Type B pancreatic cell (in vitro differentiated cells): ENCODE results near the gene ZNF135. TPM values are rescaled to one million over a fixed set of nuclear protein-coding genes. Genes with fewer than 3 reads are reported as not detected.
A peak's percentile ranks its signal among the peaks of the same experiment; 100 is the strongest.

Source experiments
- DNase-seq: peaks from one replicate; pipeline ENCODE4 v3.0.0; 2021; ENCODE audit warnings: mixed read lengths; ENCODE audit not compliant: unreplicated experiment; ENCODE audit errors: extremely low spot score
- H3K27ac Mint-ChIP-seq: 2 replicates; pipeline ENCODE4 v1.8.0; 2021; ENCODE audit warnings: mild to moderate bottlenecking, mixed read lengths
- H3K27me3 Mint-ChIP-seq: 2 replicates; pipeline ENCODE4 v1.8.0; 2021; ENCODE audit warnings: mixed read lengths
- H3K36me3 Mint-ChIP-seq: 2 replicates; pipeline ENCODE4 v1.8.0; 2021; ENCODE audit warnings: mixed read lengths
- H3K4me1 Mint-ChIP-seq: one replicate; pipeline ENCODE4 v1.8.0; 2021; ENCODE audit warnings: mixed read lengths; ENCODE audit not compliant: unreplicated experiment
- H3K4me3 Mint-ChIP-seq: 2 replicates; pipeline ENCODE4 v1.8.0; 2021; ENCODE audit warnings: mild to moderate bottlenecking, mixed read lengths
- H3K9me3 Mint-ChIP-seq: 2 replicates; pipeline ENCODE4 v1.8.0; 2021; ENCODE audit warnings: mixed read lengths
- long read RNA-seq: library from polyadenylated mRNA; unstranded; transcript quantifications from one replicate; pipeline ENCODE4 v2.0.0, GENCODE V29; 2020
- total RNA-seq: library from RNA; stranded (reverse); gene quantifications from 2 replicates; pipeline ENCODE4 v1.2.1, GENCODE V29; 2021; ENCODE audit warnings: low replicate concordance
- TF ChIP-seq, protein P1 (sequence below): fragments of 200-600 bp; sonication (generic); conservative IDR thresholded peaks from 2 replicates; pipeline ENCODE4 v1.5.0; 2021; ENCODE audit warnings: antibody characterized with exemption, mild to moderate bottlenecking

The ZNF135 gene
- total RNA-seq, result 12.0 and 13.1 TPM in 2 replicates
- long read RNA-seq, partial matches to known transcripts, result 19 of 38 reads
- long read RNA-seq, other reads (novel, unspliced or antisense), result 9 of 38 reads

DNA sequence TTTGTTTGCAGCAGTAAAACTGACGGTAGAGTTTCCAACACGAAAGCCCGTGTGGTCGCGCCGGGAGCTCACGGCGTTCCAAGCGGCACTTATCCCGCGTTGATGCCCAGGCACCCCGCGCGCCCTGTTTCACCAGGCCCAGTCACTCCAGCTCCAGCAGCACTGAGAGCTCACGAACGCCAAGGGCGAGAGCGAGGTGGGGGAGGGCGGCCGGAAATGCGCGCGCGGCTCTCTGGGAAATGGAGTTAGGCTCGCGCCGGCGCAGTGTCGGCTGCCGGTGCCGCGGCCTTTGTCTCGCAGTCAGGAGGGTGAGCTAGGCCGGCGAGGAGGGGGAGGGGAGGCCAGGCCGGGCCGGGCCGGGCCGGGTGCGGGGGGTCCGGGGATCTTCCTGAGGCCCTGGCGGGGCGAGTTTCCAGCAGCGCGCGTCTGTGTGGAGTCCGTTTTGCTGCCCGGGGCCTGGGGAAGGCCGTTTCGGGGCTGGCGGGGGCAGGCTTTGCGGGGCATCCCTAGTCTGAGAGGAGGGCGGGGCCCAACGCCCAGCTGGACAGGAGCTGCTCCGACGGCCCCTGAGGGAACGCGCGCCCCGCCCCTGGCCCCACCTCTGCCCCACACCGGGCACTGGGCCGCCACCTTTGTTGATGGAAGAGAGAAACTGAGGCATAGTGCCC is at the start of gene ZNF135:
TSS of gene ZNF135 (plus strand) at position 280 of the 668 bp plus-strand sequence. CDS start 721 bp downstream, outside the sequence.
- peaks cover 14% of the 10 kb centered on the region for H3K9me3 Mint-ChIP-seq
- peak within 1 kb of the TSS; percentile 97 for H3K27ac Mint-ChIP-seq
- H3K36me3 Mint-ChIP-seq, result peaks cover 27% of the 10 kb centered on the region
- TF ChIP-seq, protein P1, sequence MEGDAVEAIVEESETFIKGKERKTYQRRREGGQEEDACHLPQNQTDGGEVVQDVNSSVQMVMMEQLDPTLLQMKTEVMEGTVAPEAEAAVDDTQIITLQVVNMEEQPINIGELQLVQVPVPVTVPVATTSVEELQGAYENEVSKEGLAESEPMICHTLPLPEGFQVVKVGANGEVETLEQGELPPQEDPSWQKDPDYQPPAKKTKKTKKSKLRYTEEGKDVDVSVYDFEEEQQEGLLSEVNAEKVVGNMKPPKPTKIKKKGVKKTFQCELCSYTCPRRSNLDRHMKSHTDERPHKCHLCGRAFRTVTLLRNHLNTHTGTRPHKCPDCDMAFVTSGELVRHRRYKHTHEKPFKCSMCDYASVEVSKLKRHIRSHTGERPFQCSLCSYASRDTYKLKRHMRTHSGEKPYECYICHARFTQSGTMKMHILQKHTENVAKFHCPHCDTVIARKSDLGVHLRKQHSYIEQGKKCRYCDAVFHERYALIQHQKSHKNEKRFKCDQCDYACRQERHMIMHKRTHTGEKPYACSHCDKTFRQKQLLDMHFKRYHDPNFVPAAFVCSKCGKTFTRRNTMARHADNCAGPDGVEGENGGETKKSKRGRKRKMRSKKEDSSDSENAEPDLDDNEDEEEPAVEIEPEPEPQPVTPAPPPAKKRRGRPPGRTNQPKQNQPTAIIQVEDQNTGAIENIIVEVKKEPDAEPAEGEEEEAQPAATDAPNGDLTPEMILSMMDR, result no peak
- H3K27me3 Mint-ChIP-seq, result no peaks in the 10 kb centered on the region
- DNase-seq, result peak; percentile 86
- H3K4me3 Mint-ChIP-seq, result peak within 1 kb of the TSS; percentile 91
- peaks cover 7% of the 10 kb centered on the region for H3K4me1 Mint-ChIP-seq

DNA sequence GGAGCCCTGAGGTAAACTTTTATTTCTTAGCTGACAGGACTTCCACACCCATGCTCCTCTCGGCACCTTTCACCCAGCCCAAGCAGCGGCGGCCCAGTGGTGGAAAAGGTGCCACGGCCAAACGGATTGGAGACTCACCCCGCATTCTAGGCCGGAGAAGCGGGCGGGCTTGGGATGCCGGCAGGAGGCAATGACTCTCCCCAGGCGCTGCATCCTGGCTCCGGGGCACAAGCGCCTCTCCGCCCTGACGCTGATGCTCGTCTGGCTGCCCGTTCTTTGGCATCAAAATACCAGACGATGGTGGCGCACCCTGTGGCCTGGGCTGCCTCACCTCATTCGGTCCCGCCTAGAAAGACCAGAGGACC is 49.8 kb upstream of the ZNF135 start:
- H3K27ac Mint-ChIP-seq, result no peak overlapping the region
- H3K9me3 Mint-ChIP-seq, result peaks cover 32% of the 10 kb centered on the region
- no peaks in the 10 kb centered on the region for H3K4me1 Mint-ChIP-seq
- no peak overlapping the region for H3K4me3 Mint-ChIP-seq
- DNase-seq, result no peak
- H3K27me3 Mint-ChIP-seq, result no peaks in the 10 kb centered on the region
- H3K36me3 Mint-ChIP-seq, result peaks cover 55% of the 10 kb centered on the region
- TF ChIP-seq, protein P1, result no peak

DNA sequence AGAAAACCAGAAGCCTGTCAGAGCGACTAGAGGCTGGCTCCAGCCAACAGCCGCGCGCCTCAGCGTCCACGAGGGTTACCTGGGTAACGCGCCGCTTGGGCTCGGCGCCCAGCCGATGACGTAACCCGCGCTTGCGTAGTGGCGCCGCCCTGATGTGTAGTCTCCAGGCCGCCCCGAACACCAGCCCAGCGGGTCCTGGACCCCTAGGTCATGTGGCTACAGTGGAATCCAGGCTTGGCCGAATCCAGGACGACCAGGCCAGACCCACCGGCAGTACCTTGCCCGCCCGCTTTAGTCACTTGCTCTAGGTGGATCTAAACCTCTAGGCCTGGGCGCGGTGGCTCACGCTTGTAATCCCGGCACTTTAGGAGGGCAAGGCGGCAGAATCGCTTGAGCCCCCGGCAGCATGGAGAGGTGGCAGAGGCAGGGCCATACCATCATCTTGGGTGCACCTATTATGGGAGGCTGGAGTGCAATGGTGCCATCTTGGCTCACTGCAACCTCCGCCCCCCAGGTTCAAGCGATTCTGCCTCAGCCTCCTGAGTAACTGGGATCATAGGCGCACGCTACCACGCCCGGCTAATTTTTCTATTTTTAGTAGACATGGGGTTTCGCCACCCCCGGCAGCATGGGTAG is 49.3 kb upstream of the ZNF135 start:
- TF ChIP-seq, protein P1, result no peak
- peaks cover 50% of the 10 kb centered on the region for H3K36me3 Mint-ChIP-seq
- H3K27me3 Mint-ChIP-seq, result no peaks in the 10 kb centered on the region
- no peak overlapping the region for H3K27ac Mint-ChIP-seq
- H3K4me3 Mint-ChIP-seq, result no peak overlapping the region
- peaks cover 28% of the 10 kb centered on the region for H3K9me3 Mint-ChIP-seq
- H3K4me1 Mint-ChIP-seq, result no peaks in the 10 kb centered on the region
- no peak for DNase-seq

DNA sequence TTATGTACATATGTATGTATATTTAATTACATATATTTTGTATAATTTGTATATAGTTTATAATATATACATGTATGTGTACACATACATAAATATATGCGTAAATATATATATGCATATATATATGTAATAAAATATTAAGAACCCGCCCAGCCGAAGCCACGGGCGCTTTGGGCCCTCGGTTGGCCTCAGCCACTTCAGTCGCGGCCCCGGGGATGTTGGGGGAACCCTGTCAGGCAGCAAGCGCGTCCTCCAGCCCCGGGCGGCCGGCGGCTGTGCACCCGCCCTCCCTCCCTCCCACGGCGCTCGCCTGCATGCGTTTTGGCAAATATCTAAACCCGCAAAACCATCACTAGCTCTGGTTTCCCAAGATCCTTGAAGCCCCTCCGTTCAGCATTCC is 48.6 kb upstream of the ZNF135 start:
- TF ChIP-seq, protein P1, result no peak
- Mint-ChIP-seq H3K36me3 (peaks cover 43% of the 10 kb centered on the region), H3K27ac (no peak overlapping the region), H3K27me3 (no peaks in the 10 kb centered on the region), H3K4me1 (no peaks in the 10 kb centered on the region), H3K4me3 (no peak overlapping the region), H3K9me3 (peaks cover 23% of the 10 kb centered on the region)
- DNase-seq, result no peak

DNA sequence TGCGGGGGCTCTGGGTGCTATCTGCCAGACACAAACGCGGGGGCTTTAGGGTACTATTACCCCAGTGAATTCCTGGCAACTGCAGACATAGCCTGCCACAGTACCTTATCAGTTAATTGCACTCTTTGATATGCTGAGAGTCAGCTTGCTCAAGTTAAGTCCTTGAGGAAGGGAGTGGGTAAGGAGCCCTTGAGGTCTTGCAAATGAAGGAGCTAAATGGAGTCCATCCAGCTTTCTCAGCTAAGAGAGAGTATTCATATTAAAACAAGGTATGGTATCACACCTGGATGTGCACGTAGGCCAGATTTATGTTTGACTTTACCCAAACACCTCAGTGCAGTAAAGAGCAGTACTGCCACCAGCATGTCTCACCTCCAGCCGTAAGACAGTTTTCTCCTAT is 44.9 kb upstream of the ZNF135 start:
- TF ChIP-seq, protein P1, result no peak
- DNase-seq, result no peak
- H3K4me1 Mint-ChIP-seq, result no peaks in the 10 kb centered on the region
- H3K4me3 Mint-ChIP-seq, result no peak overlapping the region
- peaks cover 6% of the 10 kb centered on the region for H3K9me3 Mint-ChIP-seq
- no peak overlapping the region for H3K27ac Mint-ChIP-seq
- H3K27me3 Mint-ChIP-seq, result no peaks in the 10 kb centered on the region
- H3K36me3 Mint-ChIP-seq, result peaks cover 15% of the 10 kb centered on the region
